Measurements from ENCODE around the gene OLFM1.
"Not testable (repeated sequence)": the region's sequence is repeated elsewhere in the genome, so short reads cannot be mapped to it uniquely, and the experiment has no call there.

Gene OLFM1

GRCh38 chr9:135130207-135130976, 42.9 kb downstream of the OLFM1 start:
- DNase-seq (ENCODE audit: low spot score) (peak; percentile 6), FAIRE-seq (no peak)

- DNase-seq (ENCODE audit: low spot score) (no peak), FAIRE-seq (no peak)
These were observed 44.0 kb downstream of the OLFM1 start for GRCh38 chr9:135131488-135131887.

GRCh38 chr9:135132008-135132407, 44.5 kb downstream of the OLFM1 start:
- FAIRE-seq = no peak
- DNase-seq (ENCODE audit: low spot score) = no peak

GRCh38 chr9:135134268-135135022, 47.0 kb downstream of the OLFM1 start:
- no peak for DNase-seq (ENCODE audit: low spot score)
- no peak for FAIRE-seq

GRCh38 chr9:135135171-135135928, 47.9 kb downstream of the OLFM1 start:
- no peak for FAIRE-seq
- no peak for DNase-seq (ENCODE audit: low spot score)

GRCh38 chr9:135135929-135136315, 48.5 kb downstream of the OLFM1 start:
- FAIRE-seq (no peak), DNase-seq (ENCODE audit: low spot score) (no peak)

- FAIRE-seq (no peak), DNase-seq (ENCODE audit: low spot score) (no peak)
These were observed 49.0 kb downstream of the OLFM1 start for GRCh38 chr9:135136481-135136880.

GRCh38 chr9:135136991-135137832, 49.7 kb downstream of the OLFM1 start:
- FAIRE-seq (no peak), DNase-seq (ENCODE audit: low spot score) (no peak)

GRCh38 chr9:135138078-135138855, 50.8 kb downstream of the OLFM1 start:
- no peak for DNase-seq (ENCODE audit: low spot score)

GRCh38 chr9:135139366-135139959, 52.0 kb downstream of the OLFM1 start:
- no peak for DNase-seq (ENCODE audit: low spot score)

More at GRCh38 chr9:135138078-135138855, 50.8 kb downstream of the OLFM1 start:
- FAIRE-seq = no peak

GRCh38 chr9:135141183-135141774, 53.8 kb downstream of the OLFM1 start:
- DNase-seq (ENCODE audit: low spot score) (no peak), FAIRE-seq (no peak)

More at GRCh38 chr9:135139366-135139959, 52.0 kb downstream of the OLFM1 start:
- FAIRE-seq = no peak

- no peak for DNase-seq (ENCODE audit: low spot score)
- no peak for FAIRE-seq
These were observed 57.2 kb downstream of the OLFM1 start for GRCh38 chr9:135144581-135145170.

- no peak for DNase-seq (ENCODE audit: low spot score)
- no peak for FAIRE-seq
These were observed 57.8 kb downstream of the OLFM1 start for GRCh38 chr9:135145312-135145711.

GRCh38 chr9:135146241-135146640, 58.8 kb downstream of the OLFM1 start:
- no peak for DNase-seq (ENCODE audit: low spot score)
- no peak for FAIRE-seq

- DNase-seq (ENCODE audit: low spot score) = no peak
- no peak for FAIRE-seq
These were observed 59.5 kb downstream of the OLFM1 start for GRCh38 chr9:135146766-135147473.

GRCh38 chr9:135147474-135147805, 60.0 kb downstream of the OLFM1 start:
- DNase-seq (ENCODE audit: low spot score) (no peak), FAIRE-seq (no peak)

- FAIRE-seq = no peak
- DNase-seq (ENCODE audit: low spot score) = no peak
These were observed 60.5 kb downstream of the OLFM1 start for GRCh38 chr9:135147938-135148337.

GRCh38 chr9:135148386-135148785, 60.9 kb downstream of the OLFM1 start:
- DNase-seq (ENCODE audit: low spot score) (no peak), FAIRE-seq (no peak)

- DNase-seq (ENCODE audit: low spot score); FAIRE-seq: not testable (repeated sequence)
These were observed 62.4 kb downstream of the OLFM1 start for GRCh38 chr9:135149901-135150300.
